Loucy (cell line): Measurements from ENCODE around the gene PAQR4.

Experiments used
- H2AFZ ChIP-seq: fragments of 200-600 bp; sonication (generic); 2 replicates; pipeline ENCODE4 v1.6.0; 2016; ENCODE audit warnings: antibody characterized with exemption, mild to moderate bottlenecking, low read length, moderate library complexity
- H3F3A ChIP-seq: fragments of 200-600 bp; 2 replicates; pipeline ENCODE4 v1.6.0; 2016; ENCODE audit warnings: antibody characterized with exemption, low read depth, mild to moderate bottlenecking
- H3K27me3 ChIP-seq: fragments of 200-600 bp; sonication (generic); 2 replicates; pipeline ENCODE4 v1.6.1; 2014; ENCODE audit warnings: low read length, mild to moderate bottlenecking; ENCODE audit not compliant: insufficient read depth, poor library complexity, severe bottlenecking
- H3K36me3 ChIP-seq: fragments of 200-600 bp; sonication (generic); 2 replicates; pipeline ENCODE4 v1.6.1; 2016; ENCODE audit warnings: low read length; ENCODE audit not compliant: insufficient read depth
- H3K4me1 ChIP-seq: fragments of 200-600 bp; sonication (generic); 2 replicates; pipeline ENCODE4 v1.5.1; 2014; ENCODE audit warnings: low read length, mild to moderate bottlenecking; ENCODE audit not compliant: insufficient read depth, poor library complexity, severe bottlenecking
- H3K4me2 ChIP-seq: fragments of 200-600 bp; sonication (generic); 2 replicates; pipeline ENCODE4 v1.6.0; 2014; ENCODE audit warnings: antibody characterized with exemption, low read length, low read depth, mild to moderate bottlenecking; ENCODE audit not compliant: poor library complexity, severe bottlenecking
- H3K4me3 ChIP-seq: fragments of 200-600 bp; sonication (generic); 2 replicates; pipeline ENCODE4 v1.5.1; 2014; ENCODE audit warnings: low read length, mild to moderate bottlenecking, mixed read lengths; ENCODE audit not compliant: poor library complexity, severe bottlenecking
- H3K79me2 ChIP-seq: fragments of 200-600 bp; sonication (generic); 2 replicates; pipeline ENCODE4 v1.6.1; 2014; ENCODE audit warnings: low read length; ENCODE audit not compliant: insufficient read depth
- H3K9ac ChIP-seq: fragments of 200-600 bp; sonication (generic); 2 replicates; pipeline ENCODE4 v1.6.0; 2014; ENCODE audit warnings: mild to moderate bottlenecking, low read depth, low read length, moderate library complexity; ENCODE audit not compliant: poor library complexity, severe bottlenecking
- H3K9me2 ChIP-seq: fragments of 200-600 bp; sonication (generic); replicated peaks from 2 replicates; pipeline ENCODE4 v1.6.1; 2016; ENCODE audit warnings: low read depth, low read length, mixed read lengths
- H3K9me3 ChIP-seq: fragments of 200-600 bp; sonication (generic); 2 replicates; pipeline ENCODE4 v1.6.1; 2014; ENCODE audit warnings: mild to moderate bottlenecking, antibody characterized with exemption, low read length, low read depth; ENCODE audit not compliant: insufficient read depth
- H4K20me1 ChIP-seq: fragments of 200-600 bp; sonication (generic); 2 replicates; pipeline ENCODE4 v1.6.0; 2014; ENCODE audit warnings: antibody characterized with exemption, low read length, mild to moderate bottlenecking; ENCODE audit not compliant: insufficient read depth, poor library complexity, severe bottlenecking
- CTCF ChIP-seq: fragments of 200-600 bp; sonication (generic); conservative IDR thresholded peaks from 2 replicates; pipeline ENCODE4 v1.5.1; 2014; ENCODE audit warnings: mild to moderate bottlenecking, antibody characterized with exemption, low read length
- EZH2phosphoT487 ChIP-seq: fragments of 200-600 bp; IDR thresholded peaks from 2 replicates; pipeline ENCODE4 v1.6.1; 2018; ENCODE audit warnings: antibody characterized with exemption, mild to moderate bottlenecking, moderate library complexity, borderline replicate concordance

PAQR4 gene

GRCh38 chr16:2953706-2954627 lies 15.2 kb upstream of the PAQR4 start:
- Histone ChIP-seq H4K20me1 (no peaks in the 10 kb centered on the region), H3K4me1 (peaks cover 4% of the 10 kb centered on the region), H3F3A (no peaks in the 10 kb centered on the region), H3K27me3 (no peaks in the 10 kb centered on the region), H3K4me2 (no peak overlapping the region), H3K36me3 (no peaks in the 10 kb centered on the region), H3K9ac (no peak overlapping the region), H2AFZ (no peak overlapping the region), H3K9me2 (no peaks in the 10 kb centered on the region), H3K4me3 (no peak overlapping the region), H3K79me2 (no peaks in the 10 kb centered on the region), H3K9me3 (no peaks in the 10 kb centered on the region)
- TF ChIP-seq EZH2phosphoT487: no peak
- no peak for TF ChIP-seq CTCF

- Histone ChIP-seq H3K9ac (no peak overlapping the region), H2AFZ (no peak overlapping the region)
These were observed 14.3 kb upstream of the PAQR4 start for GRCh38 chr16:2954656-2955381.

GRCh38 chr16:2955438-2955778 lies 13.7 kb upstream of the PAQR4 start:
- no peak overlapping the region for H2AFZ ChIP-seq
- H3K4me3 ChIP-seq: no peak overlapping the region
- peak overlapping the region; percentile 65 for H3K4me2 ChIP-seq
- H3K79me2 ChIP-seq: no peaks in the 10 kb centered on the region
- H3K36me3 ChIP-seq: no peaks in the 10 kb centered on the region
- H3K9ac ChIP-seq: no peak overlapping the region
- H3K4me1 ChIP-seq: peaks cover 4% of the 10 kb centered on the region
- H3K9me2 ChIP-seq: no peaks in the 10 kb centered on the region
- H3F3A ChIP-seq: no peaks in the 10 kb centered on the region
- no peaks in the 10 kb centered on the region for H3K27me3 ChIP-seq
- H4K20me1 ChIP-seq: no peaks in the 10 kb centered on the region
- no peaks in the 10 kb centered on the region for H3K9me3 ChIP-seq
- TF ChIP-seq CTCF (no peak), EZH2phosphoT487 (no peak)

More at GRCh38 chr16:2954656-2955381, 14.3 kb upstream of the PAQR4 start:
- H4K20me1 ChIP-seq: no peaks in the 10 kb centered on the region
- peaks cover 4% of the 10 kb centered on the region for H3K4me1 ChIP-seq
- no peak overlapping the region for H3K4me3 ChIP-seq
- TF ChIP-seq CTCF: no peak
- no peak for TF ChIP-seq EZH2phosphoT487
- H3K4me2 ChIP-seq: no peak overlapping the region
- no peaks in the 10 kb centered on the region for H3K9me3 ChIP-seq
- no peaks in the 10 kb centered on the region for H3K27me3 ChIP-seq
- H3K79me2 ChIP-seq: no peaks in the 10 kb centered on the region
- no peaks in the 10 kb centered on the region for H3K36me3 ChIP-seq
- no peaks in the 10 kb centered on the region for H3K9me2 ChIP-seq
- no peaks in the 10 kb centered on the region for H3F3A ChIP-seq
